ENCODE data around the gene FBXO3. TPM values are rescaled to one million over a fixed set of nuclear protein-coding genes. Genes with fewer than 3 reads are reported as not detected.

The FBXO3 gene
- total and polyA plus RNA-seq, 9 of the 15 experiments (the other 6 are each of a cell fraction or from before 2014, with no cell fraction given): 11.6 to 59.3 (median 29.2) TPM

DNA sequence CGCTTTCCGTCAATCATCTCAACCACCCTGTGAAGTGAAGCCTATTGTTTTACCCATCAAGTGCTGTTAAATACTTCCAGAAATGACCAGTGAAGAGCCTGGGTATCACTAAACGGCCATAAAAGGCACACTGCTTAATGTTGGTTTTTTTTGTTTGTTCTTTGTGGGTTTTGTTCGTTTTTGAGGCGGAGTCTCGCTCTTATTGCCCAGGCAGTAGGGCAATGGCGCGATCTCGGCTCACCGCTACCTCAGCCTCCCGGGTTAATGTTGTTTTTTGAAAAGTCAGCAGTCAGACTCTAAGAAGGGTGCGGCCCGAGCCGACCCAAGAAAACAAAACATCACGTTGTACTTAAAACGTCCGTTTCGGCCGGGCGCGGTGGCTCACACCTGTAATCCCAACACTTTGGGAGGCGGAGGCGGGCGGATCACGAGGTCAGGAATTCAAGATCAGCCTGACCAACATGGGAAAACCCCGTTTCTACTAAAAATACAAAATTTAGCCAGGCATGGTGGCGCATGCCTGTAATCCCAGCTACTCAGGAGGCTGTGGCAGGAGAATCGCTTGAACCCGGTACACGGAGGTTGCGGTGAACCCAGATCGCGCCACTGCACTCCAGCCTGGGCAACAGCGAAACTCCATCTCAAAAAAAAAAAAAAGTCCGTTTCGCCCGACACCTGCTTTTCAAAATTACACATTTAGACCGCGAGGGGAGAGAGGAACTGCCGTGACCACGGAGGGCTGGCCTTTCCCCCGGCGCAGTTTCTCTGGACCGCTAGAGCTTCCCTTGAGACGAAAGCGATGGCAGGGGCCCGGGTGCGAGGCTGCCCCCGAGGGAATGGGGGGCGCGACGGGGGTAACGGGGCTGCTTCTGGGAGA lies 38.8 kb downstream of the FBXO3 start (continued):
- TF ChIP-seq, protein P1, sequence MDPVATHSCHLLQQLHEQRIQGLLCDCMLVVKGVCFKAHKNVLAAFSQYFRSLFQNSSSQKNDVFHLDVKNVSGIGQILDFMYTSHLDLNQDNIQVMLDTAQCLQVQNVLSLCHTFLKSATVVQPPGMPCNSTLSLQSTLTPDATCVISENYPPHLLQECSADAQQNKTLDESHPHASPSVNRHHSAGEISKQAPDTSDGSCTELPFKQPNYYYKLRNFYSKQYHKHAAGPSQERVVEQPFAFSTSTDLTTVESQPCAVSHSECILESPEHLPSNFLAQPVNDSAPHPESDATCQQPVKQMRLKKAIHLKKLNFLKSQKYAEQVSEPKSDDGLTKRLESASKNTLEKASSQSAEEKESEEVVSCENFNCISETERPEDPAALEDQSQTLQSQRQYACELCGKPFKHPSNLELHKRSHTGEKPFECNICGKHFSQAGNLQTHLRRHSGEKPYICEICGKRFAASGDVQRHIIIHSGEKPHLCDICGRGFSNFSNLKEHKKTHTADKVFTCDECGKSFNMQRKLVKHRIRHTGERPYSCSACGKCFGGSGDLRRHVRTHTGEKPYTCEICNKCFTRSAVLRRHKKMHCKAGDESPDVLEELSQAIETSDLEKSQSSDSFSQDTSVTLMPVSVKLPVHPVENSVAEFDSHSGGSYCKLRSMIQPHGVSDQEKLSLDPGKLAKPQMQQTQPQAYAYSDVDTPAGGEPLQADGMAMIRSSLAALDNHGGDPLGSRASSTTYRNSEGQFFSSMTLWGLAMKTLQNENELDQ (CRISPR knock-in tag; IDR thresholded peaks at IDR 0.05; ENCODE audit: borderline replicate concordance): no peak
- TF ChIP-seq, protein P2, sequence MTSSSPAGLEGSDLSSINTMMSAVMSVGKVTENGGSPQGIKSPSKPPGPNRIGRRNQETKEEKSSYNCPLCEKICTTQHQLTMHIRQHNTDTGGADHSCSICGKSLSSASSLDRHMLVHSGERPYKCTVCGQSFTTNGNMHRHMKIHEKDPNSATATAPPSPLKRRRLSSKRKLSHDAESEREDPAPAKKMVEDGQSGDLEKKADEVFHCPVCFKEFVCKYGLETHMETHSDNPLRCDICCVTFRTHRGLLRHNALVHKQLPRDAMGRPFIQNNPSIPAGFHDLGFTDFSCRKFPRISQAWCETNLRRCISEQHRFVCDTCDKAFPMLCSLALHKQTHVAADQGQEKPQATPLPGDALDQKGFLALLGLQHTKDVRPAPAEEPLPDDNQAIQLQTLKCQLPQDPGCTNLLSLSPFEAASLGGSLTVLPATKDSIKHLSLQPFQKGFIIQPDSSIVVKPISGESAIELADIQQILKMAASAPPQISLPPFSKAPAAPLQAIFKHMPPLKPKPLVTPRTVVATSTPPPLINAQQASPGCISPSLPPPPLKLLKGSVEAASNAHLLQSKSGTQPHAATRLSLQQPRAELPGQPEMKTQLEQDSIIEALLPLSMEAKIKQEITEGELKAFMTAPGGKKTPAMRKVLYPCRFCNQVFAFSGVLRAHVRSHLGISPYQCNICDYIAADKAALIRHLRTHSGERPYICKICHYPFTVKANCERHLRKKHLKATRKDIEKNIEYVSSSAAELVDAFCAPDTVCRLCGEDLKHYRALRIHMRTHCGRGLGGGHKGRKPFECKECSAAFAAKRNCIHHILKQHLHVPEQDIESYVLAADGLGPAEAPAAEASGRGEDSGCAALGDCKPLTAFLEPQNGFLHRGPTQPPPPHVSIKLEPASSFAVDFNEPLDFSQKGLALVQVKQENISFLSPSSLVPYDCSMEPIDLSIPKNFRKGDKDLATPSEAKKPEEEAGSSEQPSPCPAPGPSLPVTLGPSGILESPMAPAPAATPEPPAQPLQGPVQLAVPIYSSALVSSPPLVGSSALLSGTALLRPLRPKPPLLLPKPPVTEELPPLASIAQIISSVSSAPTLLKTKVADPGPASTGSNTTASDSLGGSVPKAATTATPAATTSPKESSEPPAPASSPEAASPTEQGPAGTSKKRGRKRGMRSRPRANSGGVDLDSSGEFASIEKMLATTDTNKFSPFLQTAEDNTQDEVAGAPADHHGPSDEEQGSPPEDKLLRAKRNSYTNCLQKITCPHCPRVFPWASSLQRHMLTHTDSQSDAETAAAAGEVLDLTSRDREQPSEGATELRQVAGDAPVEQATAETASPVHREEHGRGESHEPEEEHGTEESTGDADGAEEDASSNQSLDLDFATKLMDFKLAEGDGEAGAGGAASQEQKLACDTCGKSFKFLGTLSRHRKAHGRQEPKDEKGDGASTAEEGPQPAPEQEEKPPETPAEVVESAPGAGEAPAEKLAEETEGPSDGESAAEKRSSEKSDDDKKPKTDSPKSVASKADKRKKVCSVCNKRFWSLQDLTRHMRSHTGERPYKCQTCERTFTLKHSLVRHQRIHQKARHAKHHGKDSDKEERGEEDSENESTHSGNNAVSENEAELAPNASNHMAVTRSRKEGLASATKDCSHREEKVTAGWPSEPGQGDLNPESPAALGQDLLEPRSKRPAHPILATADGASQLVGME (CRISPR knock-in tag; IDR thresholded peaks at IDR 0.05): 0 out of 2 replicates have a peak, but pooled peaks have one; percentile 67
- TF ChIP-seq, protein P3, sequence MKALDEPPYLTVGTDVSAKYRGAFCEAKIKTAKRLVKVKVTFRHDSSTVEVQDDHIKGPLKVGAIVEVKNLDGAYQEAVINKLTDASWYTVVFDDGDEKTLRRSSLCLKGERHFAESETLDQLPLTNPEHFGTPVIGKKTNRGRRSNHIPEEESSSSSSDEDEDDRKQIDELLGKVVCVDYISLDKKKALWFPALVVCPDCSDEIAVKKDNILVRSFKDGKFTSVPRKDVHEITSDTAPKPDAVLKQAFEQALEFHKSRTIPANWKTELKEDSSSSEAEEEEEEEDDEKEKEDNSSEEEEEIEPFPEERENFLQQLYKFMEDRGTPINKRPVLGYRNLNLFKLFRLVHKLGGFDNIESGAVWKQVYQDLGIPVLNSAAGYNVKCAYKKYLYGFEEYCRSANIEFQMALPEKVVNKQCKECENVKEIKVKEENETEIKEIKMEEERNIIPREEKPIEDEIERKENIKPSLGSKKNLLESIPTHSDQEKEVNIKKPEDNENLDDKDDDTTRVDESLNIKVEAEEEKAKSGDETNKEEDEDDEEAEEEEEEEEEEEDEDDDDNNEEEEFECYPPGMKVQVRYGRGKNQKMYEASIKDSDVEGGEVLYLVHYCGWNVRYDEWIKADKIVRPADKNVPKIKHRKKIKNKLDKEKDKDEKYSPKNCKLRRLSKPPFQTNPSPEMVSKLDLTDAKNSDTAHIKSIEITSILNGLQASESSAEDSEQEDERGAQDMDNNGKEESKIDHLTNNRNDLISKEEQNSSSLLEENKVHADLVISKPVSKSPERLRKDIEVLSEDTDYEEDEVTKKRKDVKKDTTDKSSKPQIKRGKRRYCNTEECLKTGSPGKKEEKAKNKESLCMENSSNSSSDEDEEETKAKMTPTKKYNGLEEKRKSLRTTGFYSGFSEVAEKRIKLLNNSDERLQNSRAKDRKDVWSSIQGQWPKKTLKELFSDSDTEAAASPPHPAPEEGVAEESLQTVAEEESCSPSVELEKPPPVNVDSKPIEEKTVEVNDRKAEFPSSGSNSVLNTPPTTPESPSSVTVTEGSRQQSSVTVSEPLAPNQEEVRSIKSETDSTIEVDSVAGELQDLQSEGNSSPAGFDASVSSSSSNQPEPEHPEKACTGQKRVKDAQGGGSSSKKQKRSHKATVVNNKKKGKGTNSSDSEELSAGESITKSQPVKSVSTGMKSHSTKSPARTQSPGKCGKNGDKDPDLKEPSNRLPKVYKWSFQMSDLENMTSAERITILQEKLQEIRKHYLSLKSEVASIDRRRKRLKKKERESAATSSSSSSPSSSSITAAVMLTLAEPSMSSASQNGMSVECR (CRISPR knock-in tag; IDR thresholded peaks at IDR 0.05): 0 out of 2 replicates have a peak, but pooled peaks have one; percentile 19
- TF ChIP-seq ZBTB1 (CRISPR knock-in tag; IDR thresholded peaks at IDR 0.05; ENCODE audit: borderline replicate concordance, low read depth) (no peak), ATF7 (IDR thresholded peaks at IDR 0.05) (no peak), TAL1 (IDR thresholded peaks at IDR 0.05) (no peak), ZFX (CRISPR knock-in tag; IDR thresholded peaks at IDR 0.05) (no peak), ZNF75A (CRISPR knock-in tag; IDR thresholded peaks at IDR 0.05) (no peak), ZC3H11A (IDR thresholded peaks at IDR 0.05; ENCODE audit: low read depth, low read length) (no peak), SMARCA4 (IDR thresholded peaks at IDR 0.05) (no peak), HIVEP1 (CRISPR knock-in tag; IDR thresholded peaks at IDR 0.05) (no peak), GTF2B (IDR thresholded peaks at IDR 0.05; ENCODE audit: extremely low read depth, insufficient read length) (no peak), FOS (IDR thresholded peaks at IDR 0.05; ENCODE audit: extremely low read depth, insufficient read length) (no peak)
